ENCODE measurements around the gene SHISA5.

The SHISA5 gene

GRCh38 chr3:48432411-48433371 is 71.3 kb downstream of the SHISA5 start:
- DNase-seq (ENCODE audit: low read depth in 2 of 2, low spot score in 1 of 2) = no peak

GRCh38 chr3:48431224-48432029 is 72.5 kb downstream of the SHISA5 start:
- DNase-seq (ENCODE audit: low read depth in 2 of 2, low spot score in 1 of 2) = no peak

- no peak for DNase-seq (ENCODE audit: low read depth in 2 of 2, low spot score in 1 of 2)
Measured at GRCh38 chr3:48430708-48431101, 73.3 kb downstream of the SHISA5 start.

- no peak for DNase-seq (ENCODE audit: low read depth in 2 of 2, low spot score in 1 of 2)
Measured at GRCh38 chr3:48429960-48430707, 73.8 kb downstream of the SHISA5 start, which contains the start of gene PLXNB1. PLXNB1 (minus strand) TSS chr3:48430086; CDS start chr3:48424611, 5,475 bp downstream.

- peak in 1 of 2 donors; percentile 24 for DNase-seq (ENCODE audit: low read depth in 2 of 2, low spot score in 1 of 2)
Measured at GRCh38 chr3:48429317-48429959, 74.5 kb downstream of the SHISA5 start.

- DNase-seq (ENCODE audit: low read depth in 2 of 2, low spot score in 1 of 2) = no peak
Measured at GRCh38 chr3:48428572-48429316, 75.2 kb downstream of the SHISA5 start.

- DNase-seq (ENCODE audit: low read depth in 2 of 2, low spot score in 1 of 2) = no peak
Measured at GRCh38 chr3:48428088-48428571, 75.8 kb downstream of the SHISA5 start.

- DNase-seq (ENCODE audit: low read depth in 2 of 2, low spot score in 1 of 2) = no peak
Measured at GRCh38 chr3:48427630-48427962, 76.4 kb downstream of the SHISA5 start.

- no peak for DNase-seq (ENCODE audit: low read depth in 2 of 2, low spot score in 1 of 2)
Measured at GRCh38 chr3:48426944-48427629, 76.9 kb downstream of the SHISA5 start.

- no peak for DNase-seq (ENCODE audit: low read depth in 2 of 2, low spot score in 1 of 2)
Measured at GRCh38 chr3:48426401-48426909, 77.5 kb downstream of the SHISA5 start.

- DNase-seq (ENCODE audit: low read depth in 2 of 2, low spot score in 1 of 2) = no peak
Measured at GRCh38 chr3:48425281-48425812, 78.6 kb downstream of the SHISA5 start.

- DNase-seq (ENCODE audit: low read depth in 2 of 2, low spot score in 1 of 2) = no peak
Measured at GRCh38 chr3:48423883-48424695, 79.9 kb downstream of the SHISA5 start.

GRCh38 chr3:48423241-48423882 is 80.6 kb downstream of the SHISA5 start:
- no peak for DNase-seq (ENCODE audit: low read depth in 2 of 2, low spot score in 1 of 2)

GRCh38 chr3:48422681-48423080 is 81.3 kb downstream of the SHISA5 start:
- no peak for DNase-seq (ENCODE audit: low read depth in 2 of 2, low spot score in 1 of 2)

GRCh38 chr3:48422272-48422671 is 81.7 kb downstream of the SHISA5 start:
- DNase-seq (ENCODE audit: low read depth in 2 of 2, low spot score in 1 of 2) = no peak

- no peak for DNase-seq (ENCODE audit: low read depth in 2 of 2, low spot score in 1 of 2)
Measured at GRCh38 chr3:48420561-48420960, 83.4 kb downstream of the SHISA5 start.

- no peak for DNase-seq (ENCODE audit: low read depth in 2 of 2, low spot score in 1 of 2)
Measured at GRCh38 chr3:48419597-48419996, 84.4 kb downstream of the SHISA5 start.

- no peak for DNase-seq (ENCODE audit: low read depth in 2 of 2, low spot score in 1 of 2)
Measured at GRCh38 chr3:48419149-48419548, 84.8 kb downstream of the SHISA5 start.
